SKM-1 treated with dmso at 0.1 percent for 144 hours (cell line): ENCODE measurements around the gene INTS1.

Source experiments
- DNase-seq: peaks from one replicate; lab custom pipeline; 2025; ENCODE audit not compliant: unreplicated experiment; lab: John Stamatoyannopoulos, UW

INTS1 gene

DNA sequence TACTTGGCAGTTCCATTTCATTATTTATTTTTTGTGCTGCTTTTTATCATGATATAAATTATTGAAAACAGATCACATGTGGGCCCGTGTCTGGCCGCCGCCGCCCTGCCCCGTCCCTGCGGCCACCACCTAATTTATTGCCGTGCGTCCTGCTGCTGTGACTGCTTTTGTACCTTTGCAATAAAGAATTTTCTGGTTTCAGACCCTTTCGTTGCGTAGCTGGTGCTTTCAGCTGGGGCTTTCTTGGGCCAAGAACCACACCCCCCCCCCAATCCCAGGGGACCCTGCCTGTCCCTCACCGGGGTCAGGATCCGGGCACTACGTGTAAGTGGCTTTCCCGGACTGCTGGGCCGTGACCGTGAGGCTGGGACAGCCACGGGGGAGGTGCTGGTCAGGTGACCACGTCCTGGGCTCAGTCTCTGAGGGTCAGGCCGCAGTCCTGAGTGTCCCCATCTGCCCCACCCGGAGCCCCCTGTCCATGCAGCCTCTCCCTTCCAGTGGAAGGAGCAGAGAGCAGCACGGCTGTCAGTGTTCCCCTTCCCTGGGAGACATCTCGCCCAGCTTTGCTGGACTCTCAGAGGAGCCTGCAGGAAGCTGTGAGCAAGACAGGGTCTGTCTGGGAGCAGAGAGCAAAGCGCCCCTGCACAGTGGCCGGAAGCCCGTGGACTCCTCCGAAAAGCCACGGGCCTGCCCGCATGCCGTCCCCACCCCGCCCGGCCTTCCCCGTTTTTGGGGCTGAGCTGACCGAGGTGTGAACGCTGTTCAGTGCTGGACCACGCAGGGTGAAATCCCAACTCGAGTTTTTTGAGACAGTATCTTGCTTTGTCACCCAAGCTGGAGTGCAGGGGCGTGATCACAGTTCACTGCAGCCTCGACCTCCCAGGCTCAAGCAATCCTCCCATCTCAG lies 38.9 kb upstream of the INTS1 start:
- DNase-seq, result no peak

DNA sequence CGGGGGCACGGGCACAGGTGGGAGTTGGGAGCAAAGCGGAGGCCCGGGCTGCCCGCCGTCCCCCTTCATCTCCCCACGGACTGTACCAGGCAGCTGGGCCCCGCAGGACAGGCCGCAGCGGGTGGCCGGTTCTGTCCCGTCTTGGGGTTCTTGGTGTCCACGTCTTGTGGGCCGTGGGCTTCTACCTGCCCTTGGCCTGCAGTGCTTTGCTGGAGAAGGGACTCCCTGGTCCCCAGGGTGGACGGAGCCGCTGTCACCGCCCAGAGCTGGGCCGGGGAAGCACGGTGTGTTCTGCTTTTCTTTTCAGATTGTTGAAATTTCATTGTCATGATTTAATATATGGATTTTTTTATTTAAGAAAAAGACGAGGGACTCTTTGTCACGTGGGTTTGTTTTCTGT lies 38.1 kb upstream of the INTS1 start:
- DNase-seq, result no peak

DNA sequence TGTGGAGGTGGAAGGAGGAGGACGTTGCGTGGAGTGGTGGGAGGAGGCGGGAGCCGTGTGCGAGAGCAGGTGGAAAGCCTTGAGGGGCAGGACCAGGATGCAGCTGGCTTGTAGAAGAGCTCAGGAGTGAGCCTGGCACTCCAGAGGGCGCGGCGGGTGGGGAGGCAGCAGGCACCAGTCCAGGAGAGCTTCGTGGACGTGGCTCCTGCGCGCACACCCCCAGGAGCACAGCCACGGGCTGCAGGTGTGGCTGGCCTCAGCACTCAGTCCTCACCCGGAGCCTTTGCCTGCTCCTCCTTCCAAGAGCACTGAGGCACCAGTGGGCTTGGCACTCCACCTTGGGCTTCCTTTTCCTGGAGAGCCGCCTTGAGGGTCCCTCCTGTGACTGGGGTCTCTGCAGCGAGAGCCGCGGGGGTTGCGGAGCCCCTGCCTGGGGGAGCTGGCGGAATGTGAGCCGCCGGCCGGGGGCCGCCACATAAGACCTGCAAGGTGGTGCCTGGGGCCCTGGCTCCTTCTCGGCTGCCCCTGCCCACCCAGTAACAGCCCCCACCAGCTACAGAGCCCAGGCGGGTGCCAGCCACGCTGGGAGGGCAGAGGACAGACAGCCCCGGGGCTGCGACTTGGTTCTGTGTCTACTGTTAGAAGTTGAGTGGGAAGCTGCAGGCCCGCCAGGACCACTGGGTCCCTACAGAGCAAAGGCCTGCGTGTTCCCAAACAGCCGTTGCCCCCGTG lies 37.4 kb upstream of the INTS1 start:
- no peak for DNase-seq

DNA sequence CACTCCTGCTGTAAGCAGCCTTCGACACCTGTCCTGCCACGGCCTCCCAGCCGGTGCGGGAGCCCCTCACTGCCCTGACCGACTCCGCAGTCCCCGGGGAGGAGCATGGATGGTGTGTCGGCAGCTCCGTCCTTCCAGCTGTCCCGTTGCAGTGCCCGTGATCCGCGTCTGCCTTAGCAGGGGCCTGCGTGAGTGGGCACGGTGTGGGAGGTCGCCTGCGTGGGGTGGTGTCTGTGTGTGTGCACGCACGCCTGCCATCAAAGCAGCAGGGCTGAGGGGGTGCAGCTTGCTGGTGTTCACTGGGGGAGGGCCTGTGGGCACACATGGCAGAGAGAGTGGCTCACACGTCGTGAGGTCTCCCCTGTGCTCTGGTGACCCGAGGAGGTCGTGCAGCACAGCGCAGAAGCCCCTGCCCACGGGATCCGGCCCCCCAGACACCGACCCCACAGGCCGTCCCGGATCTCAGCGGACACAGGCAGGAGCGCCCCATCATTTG lies 36.6 kb upstream of the INTS1 start:
- no peak for DNase-seq

DNA sequence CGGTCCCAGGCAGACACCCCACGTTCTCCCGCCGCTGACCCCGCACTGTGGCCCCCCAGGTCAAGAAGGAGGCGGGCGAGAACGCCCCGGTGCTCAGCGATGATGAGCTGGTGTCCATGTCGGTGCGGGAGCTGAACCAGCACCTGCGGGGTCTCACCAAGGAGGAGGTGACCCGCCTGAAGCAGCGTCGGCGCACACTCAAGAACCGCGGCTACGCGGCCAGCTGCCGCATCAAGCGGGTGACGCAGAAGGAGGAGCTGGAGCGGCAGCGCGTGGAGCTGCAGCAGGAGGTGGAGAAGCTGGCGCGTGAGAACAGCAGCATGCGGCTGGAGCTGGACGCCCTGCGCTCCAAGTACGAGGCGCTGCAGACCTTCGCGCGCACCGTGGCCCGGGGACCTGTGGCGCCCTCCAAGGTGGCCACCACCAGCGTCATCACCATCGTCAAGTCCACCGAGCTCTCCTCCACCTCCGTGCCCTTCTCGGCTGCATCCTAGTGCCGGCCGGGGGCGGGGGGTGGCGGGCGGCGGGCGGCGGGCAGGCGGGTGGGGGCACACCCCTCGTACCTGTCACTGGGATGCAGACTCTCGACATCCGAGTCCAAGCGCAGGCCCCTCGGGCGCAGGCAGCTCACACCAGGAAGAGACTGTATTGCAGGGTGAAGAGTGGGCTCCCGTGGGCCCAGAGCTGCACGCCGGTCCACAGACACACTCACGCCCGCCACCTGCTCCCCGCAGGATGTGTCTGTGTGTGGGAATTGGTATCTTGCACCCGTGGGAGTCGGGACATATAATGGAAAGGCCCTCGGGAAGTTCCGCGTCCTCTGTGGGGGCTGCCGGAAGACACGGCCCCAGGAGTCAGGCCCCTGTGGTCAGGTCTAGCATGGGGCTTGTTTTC lies 35.9 kb upstream of the INTS1 start:
- DNase-seq, result no peak

DNA sequence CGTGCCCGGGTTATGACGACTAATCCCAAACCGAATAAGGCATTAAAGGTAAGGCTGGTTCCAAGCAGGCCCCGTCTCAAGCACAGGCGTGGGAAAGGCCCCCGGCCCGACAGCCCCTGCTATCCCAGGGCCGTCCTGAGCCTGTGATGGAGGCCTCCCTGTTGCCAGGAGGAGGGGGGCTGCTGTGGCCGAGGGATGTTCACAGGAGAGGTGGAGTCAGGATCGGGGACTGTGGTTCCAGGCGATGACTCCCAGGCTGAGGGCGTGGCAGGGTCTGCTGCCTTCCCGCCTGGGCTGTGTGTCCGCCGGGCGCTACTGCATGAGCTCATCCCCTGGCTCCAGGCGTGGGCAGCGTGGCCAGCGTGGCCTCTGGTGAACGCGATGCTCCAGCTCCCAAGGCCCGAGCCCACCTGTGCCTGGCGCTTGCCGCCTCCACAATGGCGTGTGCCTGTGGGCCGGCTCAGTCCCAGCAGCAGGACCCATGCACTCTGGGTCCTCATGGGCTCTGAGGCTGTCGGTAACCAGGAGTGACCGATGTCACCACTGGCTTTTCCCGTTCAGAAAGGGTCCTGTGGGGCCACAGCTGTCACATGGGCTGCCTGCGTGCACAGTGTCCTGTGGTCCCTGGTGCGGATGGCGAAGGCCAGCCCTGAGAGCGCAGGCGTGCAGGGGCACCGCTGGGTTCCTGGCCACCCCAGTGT lies 35.1 kb upstream of the INTS1 start:
- no peak for DNase-seq

DNA sequence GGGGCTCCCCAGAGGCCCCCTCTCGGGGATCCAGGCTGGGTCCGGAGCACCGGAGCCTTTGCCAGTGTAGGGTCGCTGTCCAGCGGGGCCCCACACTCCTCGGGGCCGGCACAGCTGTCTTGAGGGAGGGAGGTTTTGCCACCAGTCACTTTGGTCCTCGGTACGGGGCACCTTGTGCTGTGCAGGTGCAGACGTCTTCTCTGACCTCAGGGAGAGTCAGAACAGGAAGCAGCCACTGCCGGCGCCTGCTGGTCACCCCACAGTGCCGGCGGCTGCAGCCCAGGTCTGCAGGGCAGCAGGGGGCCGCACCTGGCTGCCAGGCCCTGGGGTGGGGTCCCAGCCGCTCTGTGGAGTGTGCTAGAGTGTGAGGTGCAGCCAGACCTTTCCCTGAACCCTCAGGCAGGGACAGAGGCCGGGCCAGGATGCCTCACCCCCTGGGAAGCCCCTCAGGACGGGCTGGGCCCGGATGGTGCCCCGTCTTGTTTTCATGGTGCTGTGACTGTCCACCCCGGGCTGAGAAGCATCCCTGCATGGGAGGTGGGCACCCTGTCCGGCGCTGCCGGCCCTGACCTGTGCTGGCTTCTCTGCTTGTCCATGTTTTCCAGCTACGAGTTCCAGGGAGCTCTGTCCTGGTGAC lies 34.5 kb upstream of the INTS1 start:
- DNase-seq, result no peak

DNA sequence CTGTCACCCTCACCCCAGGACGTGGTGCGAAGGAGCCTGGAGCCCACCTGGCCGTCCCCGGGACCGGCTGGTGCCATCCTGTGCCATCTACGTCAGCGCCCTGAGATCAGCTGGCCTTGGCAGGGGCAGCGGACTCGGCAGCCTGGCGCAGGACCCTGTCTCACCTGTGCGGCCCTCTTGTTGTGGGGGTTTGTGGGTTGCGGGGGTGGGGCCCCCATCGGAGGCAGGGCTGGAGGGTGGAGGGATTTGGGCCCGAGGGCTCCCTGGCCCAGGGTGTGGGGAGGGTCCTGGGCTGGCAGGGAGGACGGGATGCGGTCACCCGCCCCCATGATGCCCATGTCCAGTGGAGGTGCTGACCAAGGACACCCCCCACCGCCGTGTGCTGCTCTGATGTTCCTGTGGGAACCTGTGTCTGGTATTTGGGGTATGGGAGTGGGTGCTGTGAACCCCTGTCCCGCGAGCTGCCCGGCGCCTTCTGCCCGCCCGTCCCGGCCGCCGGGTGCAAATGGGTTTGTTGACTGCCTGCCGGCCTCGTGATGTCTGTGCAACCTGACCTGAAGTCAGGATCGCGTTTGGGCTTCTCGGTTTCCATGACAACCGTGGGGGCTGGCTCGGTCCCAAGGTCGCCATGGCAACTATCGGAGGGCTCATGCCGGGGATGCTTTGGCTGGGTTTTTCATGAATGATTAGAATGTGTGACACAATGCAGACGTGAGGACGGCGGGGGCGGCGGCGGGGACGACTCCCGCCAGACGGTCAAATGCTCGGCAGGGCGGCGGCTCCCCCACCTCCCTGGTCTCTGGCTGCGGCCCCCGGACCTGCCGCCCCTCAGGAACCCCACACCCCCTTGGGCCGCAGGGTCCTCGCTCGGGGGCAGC lies 33.6 kb upstream of the INTS1 start:
- DNase-seq, result no peak

DNA sequence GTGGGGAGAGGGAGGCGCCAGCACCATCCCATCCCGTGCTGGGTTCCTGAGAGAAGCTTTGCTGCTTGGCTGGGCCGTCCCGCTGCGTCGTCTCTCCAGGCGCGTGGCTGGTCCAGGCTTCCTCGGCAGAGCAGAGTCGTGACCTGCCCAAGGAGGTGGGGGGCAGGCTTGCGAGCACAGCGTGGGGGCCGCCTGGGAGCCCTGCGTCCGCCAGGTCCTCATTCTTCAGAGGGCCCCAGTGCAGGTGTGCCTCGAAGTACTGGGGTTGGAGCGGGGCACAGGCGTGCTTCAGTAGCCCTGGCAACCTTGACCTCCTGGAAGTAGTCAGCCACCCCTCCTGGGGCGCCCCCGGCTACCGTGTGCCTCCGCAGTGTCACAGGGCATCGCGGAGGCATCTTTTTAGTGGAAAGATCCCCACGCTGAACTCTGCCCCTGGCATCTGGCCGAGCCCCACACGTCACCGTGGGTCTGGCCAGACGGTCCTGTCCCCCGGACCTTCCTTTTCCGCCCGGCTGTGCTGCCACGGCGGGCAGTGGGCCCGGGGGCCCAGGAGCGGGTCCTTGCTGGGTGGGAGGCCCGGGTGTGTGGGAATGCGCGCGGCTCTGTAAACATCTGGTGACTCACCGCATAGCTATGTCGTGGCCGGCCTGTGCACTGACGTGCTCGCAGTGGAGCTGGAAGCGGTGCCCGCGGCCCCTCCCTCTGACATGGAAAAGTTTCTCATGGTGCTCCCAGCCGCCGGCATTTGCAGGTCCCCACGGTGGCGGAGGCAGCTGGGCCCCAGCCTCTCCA lies 32.8 kb upstream of the INTS1 start:
- DNase-seq, result no peak

DNA sequence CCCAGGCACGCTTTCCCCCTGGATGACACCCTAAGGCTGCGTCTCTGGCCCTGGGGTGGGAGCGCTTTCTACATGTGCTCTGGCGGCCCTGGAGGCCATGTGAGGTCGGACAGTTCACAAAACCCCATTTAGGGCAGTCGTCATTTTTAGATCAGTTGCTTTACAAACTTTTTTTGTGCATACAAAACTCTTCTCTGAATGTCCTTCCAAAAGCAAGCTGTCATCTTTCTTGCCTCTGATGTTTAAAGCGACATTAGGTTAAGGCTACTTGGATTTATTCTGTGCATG lies 32.2 kb upstream of the INTS1 start:
- DNase-seq, result no peak

DNA sequence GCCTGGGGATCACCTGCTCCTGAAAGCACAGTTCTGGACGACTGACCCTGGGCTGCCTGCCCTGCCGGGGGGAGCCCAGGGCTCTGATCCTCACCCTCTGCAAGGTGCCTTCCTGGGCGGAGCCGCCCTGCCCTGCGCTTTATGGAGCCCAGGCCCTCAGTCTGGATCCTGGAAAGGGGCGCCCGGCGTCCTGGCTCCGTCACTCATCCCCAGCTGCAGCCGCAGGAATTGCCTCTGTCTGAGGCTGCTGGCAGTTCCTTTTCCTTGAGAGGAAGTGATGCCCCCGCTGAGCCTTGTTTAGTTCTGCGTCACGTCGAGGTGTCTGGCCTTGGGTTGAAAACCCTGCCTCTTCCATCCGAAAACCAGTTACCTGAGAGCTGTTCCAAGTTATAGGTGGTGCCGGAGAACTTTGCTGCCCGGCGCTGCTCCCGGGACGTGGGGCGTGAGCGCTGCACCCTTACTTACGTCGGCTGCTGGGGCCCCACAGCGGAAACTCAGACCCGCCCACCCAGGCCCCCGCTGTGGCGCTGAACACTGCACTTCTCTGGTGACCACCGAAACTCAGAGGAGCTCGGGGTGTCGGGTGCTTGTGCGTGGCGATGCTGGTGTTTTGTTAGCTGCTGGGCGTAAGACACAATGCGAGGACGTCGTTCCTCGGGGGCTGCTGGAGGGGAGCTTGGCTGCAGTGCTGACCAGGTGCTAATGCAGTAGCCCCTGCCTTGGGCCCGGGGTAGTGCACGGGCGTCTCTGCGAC lies 31.7 kb upstream of the INTS1 start:
- no peak for DNase-seq

DNA sequence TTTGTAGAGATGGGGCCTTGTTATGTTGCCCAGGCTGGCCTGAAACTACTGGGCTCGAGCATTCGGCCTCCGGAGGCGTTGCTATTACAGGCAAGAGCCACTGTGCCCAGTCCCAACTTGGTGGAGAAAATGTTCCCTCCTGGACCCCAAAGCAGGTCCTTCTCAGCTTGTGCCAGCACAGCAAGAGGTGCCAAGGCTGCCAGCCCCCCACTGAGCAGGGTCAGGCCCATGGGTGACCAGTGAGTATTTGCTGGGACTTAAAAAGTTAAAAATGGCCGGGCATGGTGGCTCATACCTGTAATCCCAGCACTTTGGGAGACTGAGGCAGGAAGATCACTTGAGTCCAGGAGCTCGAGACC lies 30.9 kb upstream of the INTS1 start:
- no peak for DNase-seq

DNA sequence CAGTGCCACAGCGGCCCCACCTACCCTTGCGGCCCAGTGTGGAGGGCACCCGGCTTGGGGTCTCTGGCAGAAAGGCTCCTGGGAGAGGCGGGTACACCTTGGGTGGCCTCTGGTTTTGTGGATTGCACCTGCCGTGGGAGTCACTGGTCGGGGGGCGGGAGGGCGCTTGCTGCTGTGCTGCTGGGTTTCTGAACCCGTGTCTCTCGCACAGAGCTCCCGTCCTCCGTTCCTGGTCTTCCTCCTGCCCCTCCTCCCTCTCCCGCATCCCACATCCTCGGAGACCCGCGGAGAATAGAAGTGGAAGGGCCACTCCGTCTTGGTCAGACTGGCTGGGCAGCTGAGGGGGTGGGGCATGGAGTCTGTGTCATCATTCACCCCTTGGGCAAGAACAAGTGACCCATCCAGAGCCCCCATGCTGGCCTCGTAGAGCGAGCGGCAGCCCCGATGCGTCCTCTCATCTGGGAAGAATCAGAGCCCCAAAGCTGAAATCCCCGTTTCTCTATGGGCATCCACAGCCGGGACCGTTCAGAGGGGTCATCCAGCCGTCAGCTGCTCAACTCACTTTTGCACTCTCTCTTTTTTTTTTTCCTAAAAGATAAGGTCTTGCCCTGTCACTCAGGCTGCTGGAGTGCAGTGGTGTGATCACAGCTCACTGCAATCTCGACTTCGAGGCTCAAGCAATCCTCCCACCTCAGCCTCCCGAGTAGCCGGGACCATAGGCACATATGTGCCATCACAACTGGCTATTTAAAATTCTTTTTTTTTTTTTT lies 30.3 kb upstream of the INTS1 start:
- no peak for DNase-seq

DNA sequence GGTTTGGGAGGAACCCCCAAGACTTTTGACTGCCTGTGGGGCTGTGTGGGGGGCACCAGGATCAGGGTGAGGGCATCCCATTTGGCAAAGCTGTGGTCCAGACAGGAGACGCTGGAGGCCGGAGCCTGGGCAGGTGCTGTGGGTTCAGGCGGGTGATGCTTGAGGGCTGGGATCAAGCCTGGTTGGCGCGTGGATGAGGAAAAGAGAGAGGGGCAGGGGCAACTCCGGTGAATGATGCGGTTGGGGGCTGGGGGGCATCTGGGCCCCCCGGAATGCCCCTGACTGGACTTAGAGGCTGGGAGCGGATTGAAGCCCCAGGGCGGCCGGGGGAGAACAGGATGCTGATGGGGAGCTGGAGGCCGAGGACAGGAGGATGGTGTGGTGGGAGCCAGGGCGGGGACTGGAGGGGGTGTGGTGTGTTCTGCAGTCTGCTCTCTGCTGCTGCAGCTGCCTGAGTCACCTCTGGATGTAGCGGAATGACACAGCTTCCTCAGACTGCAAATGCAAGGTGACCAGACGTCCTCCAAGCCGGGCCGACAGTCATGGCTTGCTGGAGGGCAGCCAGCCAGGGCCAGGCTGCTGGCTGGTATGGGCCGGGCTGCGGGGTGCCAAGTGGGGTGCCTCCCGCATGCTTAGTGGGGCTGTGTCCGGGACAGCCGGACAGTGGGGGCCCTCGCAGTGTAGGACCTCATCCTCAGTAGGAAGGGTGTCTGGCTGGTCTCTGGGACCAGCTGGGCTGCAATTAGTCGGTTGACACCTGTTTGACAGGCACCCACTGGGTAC lies 29.5 kb upstream of the INTS1 start:
- DNase-seq, result no peak

DNA sequence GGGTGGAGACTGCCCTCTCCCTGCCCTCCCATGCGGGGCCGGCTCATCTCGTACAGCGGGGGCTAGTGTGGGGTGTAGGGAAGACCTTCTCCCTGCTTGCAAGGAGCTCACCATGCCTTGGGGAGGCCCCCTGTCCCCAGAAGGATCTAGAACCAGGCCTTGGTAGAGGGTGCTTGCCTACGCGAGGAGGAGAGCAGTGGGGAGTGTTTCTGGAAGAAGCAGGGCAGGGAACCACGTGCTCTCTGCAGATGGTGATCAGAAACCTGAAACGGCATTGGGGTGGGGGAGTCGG lies 29.0 kb upstream of the INTS1 start:
- no peak for DNase-seq

DNA sequence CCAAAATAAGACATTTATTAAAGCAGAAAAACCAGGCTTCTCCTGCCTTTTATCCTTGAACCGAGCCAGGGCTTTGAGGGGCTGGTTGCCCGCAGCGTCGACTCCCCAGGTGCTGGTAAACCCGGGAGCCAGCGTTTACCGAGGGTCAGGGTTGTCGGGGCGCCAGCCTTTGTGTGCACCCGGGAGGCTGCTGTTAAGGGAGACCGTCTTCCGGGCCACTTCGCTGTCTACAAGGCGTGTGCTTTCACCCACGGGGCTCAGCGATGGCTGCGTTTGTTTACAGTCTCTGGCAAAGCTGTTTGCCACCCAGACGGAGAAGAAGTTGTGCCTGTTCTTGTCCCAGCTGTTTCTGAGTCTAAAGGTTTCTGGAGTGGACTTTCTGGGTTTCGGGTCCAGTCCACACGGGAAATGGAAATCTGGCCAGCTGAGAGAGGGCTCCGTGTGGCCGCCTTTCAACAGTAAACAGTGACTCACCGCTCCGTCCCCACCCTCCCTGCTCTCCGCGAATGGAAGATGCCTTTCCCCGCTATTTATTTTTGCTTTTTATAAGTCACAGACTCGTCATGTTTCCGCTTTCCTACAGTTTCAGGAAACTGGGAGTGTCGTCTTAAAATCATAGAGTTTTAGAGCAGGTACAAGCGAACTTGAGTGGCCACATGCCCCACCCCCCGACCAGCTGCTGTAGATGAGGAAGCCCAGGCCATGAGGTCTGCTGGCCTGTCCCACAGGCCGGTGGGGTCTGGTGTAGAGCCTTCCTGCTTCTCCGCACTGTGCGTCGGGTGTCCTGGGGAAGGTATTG lies 28.5 kb upstream of the INTS1 start:
- no peak for DNase-seq
